ENCODE data around the gene CPEB4.

Gene CPEB4

GRCh38 chr5:173858670-173859407, 29.3 kb upstream of the CPEB4 start:
- DNase-seq (ENCODE audit: low read depth in 2 of 2) = no peak

- DNase-seq (ENCODE audit: low read depth in 2 of 2) = no peak
Measured at GRCh38 chr5:173859408-173860159, 28.6 kb upstream of the CPEB4 start.

GRCh38 chr5:173862047-173862477, 26.1 kb upstream of the CPEB4 start:
- no peak for DNase-seq (ENCODE audit: low read depth in 2 of 2)

GRCh38 chr5:173863359-173863758, 24.8 kb upstream of the CPEB4 start:
- no peak for DNase-seq (ENCODE audit: low read depth in 2 of 2)

- DNase-seq (ENCODE audit: low read depth in 2 of 2) = no peak
Measured at GRCh38 chr5:173864126-173865050, 23.8 kb upstream of the CPEB4 start.

- DNase-seq (ENCODE audit: low read depth in 2 of 2) = no peak
Measured at GRCh38 chr5:173866243-173866857, 21.8 kb upstream of the CPEB4 start.

- DNase-seq (ENCODE audit: low read depth in 2 of 2) = no peak
Measured at GRCh38 chr5:173866858-173867679, 21.1 kb upstream of the CPEB4 start.

GRCh38 chr5:173868096-173868880, 19.9 kb upstream of the CPEB4 start:
- DNase-seq (ENCODE audit: low read depth in 2 of 2) = no peak

- no peak for DNase-seq (ENCODE audit: low read depth in 2 of 2)
Measured at GRCh38 chr5:173869316-173869715, 18.8 kb upstream of the CPEB4 start.

GRCh38 chr5:173872957-173873305, 15.2 kb upstream of the CPEB4 start:
- no peak for DNase-seq (ENCODE audit: low read depth in 2 of 2)

- DNase-seq (ENCODE audit: low read depth in 2 of 2) = no peak
Measured at GRCh38 chr5:173873306-173873922, 14.7 kb upstream of the CPEB4 start.

GRCh38 chr5:173875189-173875588, 13.0 kb upstream of the CPEB4 start:
- no peak for DNase-seq (ENCODE audit: low read depth in 2 of 2)

GRCh38 chr5:173878224-173878967, 9.8 kb upstream of the CPEB4 start:
- DNase-seq (ENCODE audit: low read depth in 2 of 2) = no peak

GRCh38 chr5:173880306-173880985, 7.7 kb upstream of the CPEB4 start:
- no peak for DNase-seq (ENCODE audit: low read depth in 2 of 2)

- DNase-seq (ENCODE audit: low read depth in 2 of 2) = no peak
Measured at GRCh38 chr5:173881811-173882575, 6.2 kb upstream of the CPEB4 start.

GRCh38 chr5:173882632-173883031, 5.5 kb upstream of the CPEB4 start:
- no peak for DNase-seq (ENCODE audit: low read depth in 2 of 2)

- no peak for DNase-seq (ENCODE audit: low read depth in 2 of 2)
Measured at GRCh38 chr5:173883347-173883924, 4.7 kb upstream of the CPEB4 start.
